ENCODE measurements around the gene SWAP70.

GRCh38 chr11:9636691-9637090 lies 27.2 kb upstream of the SWAP70 start:
- TF ChIP-seq SMC3 (conservative IDR thresholded peaks at IDR 0.05; ENCODE audit: insufficient read depth, low read depth, low read length) (no peak), NR3C1 (CRISPR knock-in tag; IDR thresholded peaks at IDR 0.05) (no peak), POLR2AphosphoS5 (IDR thresholded peaks at IDR 0.05; ENCODE audit: control insufficient read depth, insufficient read depth, low read depth, low read length) (no peak), SAFB2 (IDR thresholded peaks at IDR 0.05; ENCODE audit: borderline replicate concordance, low read depth, low read length, severe bottlenecking) (no peak), SMARCB1 (IDR thresholded peaks at IDR 0.05; ENCODE audit: insufficient read length, low read depth) (no peak), HIVEP1 (CRISPR knock-in tag; IDR thresholded peaks at IDR 0.05) (no peak), ZBTB40 (IDR thresholded peaks at IDR 0.05) (no peak), ZBTB40 (CRISPR knock-in tag; IDR thresholded peaks at IDR 0.05) (no peak)
- TF ChIP-seq, protein P1, sequence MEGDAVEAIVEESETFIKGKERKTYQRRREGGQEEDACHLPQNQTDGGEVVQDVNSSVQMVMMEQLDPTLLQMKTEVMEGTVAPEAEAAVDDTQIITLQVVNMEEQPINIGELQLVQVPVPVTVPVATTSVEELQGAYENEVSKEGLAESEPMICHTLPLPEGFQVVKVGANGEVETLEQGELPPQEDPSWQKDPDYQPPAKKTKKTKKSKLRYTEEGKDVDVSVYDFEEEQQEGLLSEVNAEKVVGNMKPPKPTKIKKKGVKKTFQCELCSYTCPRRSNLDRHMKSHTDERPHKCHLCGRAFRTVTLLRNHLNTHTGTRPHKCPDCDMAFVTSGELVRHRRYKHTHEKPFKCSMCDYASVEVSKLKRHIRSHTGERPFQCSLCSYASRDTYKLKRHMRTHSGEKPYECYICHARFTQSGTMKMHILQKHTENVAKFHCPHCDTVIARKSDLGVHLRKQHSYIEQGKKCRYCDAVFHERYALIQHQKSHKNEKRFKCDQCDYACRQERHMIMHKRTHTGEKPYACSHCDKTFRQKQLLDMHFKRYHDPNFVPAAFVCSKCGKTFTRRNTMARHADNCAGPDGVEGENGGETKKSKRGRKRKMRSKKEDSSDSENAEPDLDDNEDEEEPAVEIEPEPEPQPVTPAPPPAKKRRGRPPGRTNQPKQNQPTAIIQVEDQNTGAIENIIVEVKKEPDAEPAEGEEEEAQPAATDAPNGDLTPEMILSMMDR (IDR thresholded peaks at IDR 0.05 in 2 of 3, conservative IDR thresholded peaks at IDR 0.05 in 1 of 3; ENCODE audit: insufficient read depth in 2 of 3, low read depth in 1 of 3, low read length in 3 of 3), result no peak

All from K562 (cell line).